H9 (cell line): ENCODE measurements around the gene HDGFL3. TPM values are rescaled to one million over a fixed set of nuclear protein-coding genes. Genes with fewer than 3 reads are reported as not detected.

Experiments used
- DNase-seq: peaks from one replicate; pipeline ENCODE4 v3.0.0-alpha.2; 2017
- H2AFZ ChIP-seq: one replicate; pipeline ENCODE4 v1.6.1; 2013; ENCODE audit warnings: mild to moderate bottlenecking, low read length, control low read depth, moderate library complexity
- H2AK5ac ChIP-seq: 2 replicates; pipeline ENCODE4 v1.6.1; 2013; ENCODE audit warnings: low read length, control low read depth, mixed read lengths; ENCODE audit not compliant: insufficient read length
- H2BK120ac ChIP-seq: one replicate; pipeline ENCODE4 v1.6.1; 2013; ENCODE audit warnings: low read depth, mild to moderate bottlenecking, low read length, control low read depth, inconsistent platforms; ENCODE audit not compliant: poor library complexity, severe bottlenecking
- H2BK12ac ChIP-seq: 2 replicates; pipeline ENCODE4 v1.6.1; 2013; ENCODE audit warnings: low read length, control low read depth, mixed read lengths, low read depth; ENCODE audit not compliant: insufficient read length
- H2BK15ac ChIP-seq: 2 replicates; pipeline ENCODE4 v1.6.1; 2013; ENCODE audit warnings: low read depth, low read length, control low read depth
- H2BK20ac ChIP-seq: one replicate; pipeline ENCODE4 v1.6.1; 2013; ENCODE audit warnings: low read depth, mild to moderate bottlenecking, low read length, control low read depth, inconsistent platforms; ENCODE audit not compliant: poor library complexity, severe bottlenecking
- H2BK5ac ChIP-seq: 2 replicates; pipeline ENCODE4 v1.6.1; 2013; ENCODE audit warnings: low read length, control low read depth, mixed read lengths; ENCODE audit not compliant: insufficient read length
- H3K14ac ChIP-seq: 2 replicates; pipeline ENCODE4 v1.6.1; 2013; ENCODE audit warnings: low read length, control low read depth; ENCODE audit not compliant: insufficient read depth
- H3K18ac ChIP-seq: 2 replicates; pipeline ENCODE4 v1.6.1; 2013; ENCODE audit warnings: low read depth, mild to moderate bottlenecking, mixed read lengths, low read length, control low read depth; ENCODE audit not compliant: insufficient read length
- H3K23ac ChIP-seq: 2 replicates; pipeline ENCODE4 v1.6.1; 2013; ENCODE audit warnings: low read length, control low read depth, mixed read lengths, low read depth; ENCODE audit not compliant: insufficient read length
- H3K23me2 ChIP-seq: 2 replicates; pipeline ENCODE4 v1.6.1; 2013; ENCODE audit warnings: low read depth, mild to moderate bottlenecking, mixed read lengths, low read length, control low read depth; ENCODE audit not compliant: insufficient read length, poor library complexity, severe bottlenecking
- H3K27ac ChIP-seq: 2 replicates; pipeline ENCODE4 v1.5.1; 2013; ENCODE audit warnings: low read length, control low read depth, mixed read lengths, low read depth; ENCODE audit not compliant: insufficient read length
- H3K27me3 ChIP-seq: 2 replicates; pipeline ENCODE4 v1.6.1; 2013; ENCODE audit warnings: low read length, control low read depth, inconsistent platforms; ENCODE audit not compliant: insufficient read depth
- H3K4ac ChIP-seq: 2 replicates; pipeline ENCODE4 v1.6.1; 2013; ENCODE audit warnings: low read depth, mild to moderate bottlenecking, control low read depth, inconsistent platforms, low read length, moderate library complexity
- H3K4me1 ChIP-seq: 2 replicates; pipeline ENCODE4 v1.6.1; 2013; ENCODE audit warnings: low read length, control low read depth, inconsistent platforms; ENCODE audit not compliant: insufficient read depth
- H3K4me2 ChIP-seq: 2 replicates; pipeline ENCODE4 v1.6.1; 2013; ENCODE audit warnings: low read length, control low read depth, mixed read lengths; ENCODE audit not compliant: insufficient read length, insufficient read depth
- H3K56ac ChIP-seq: 2 replicates; pipeline ENCODE4 v1.6.1; 2013; ENCODE audit warnings: low read depth, mild to moderate bottlenecking, mixed read lengths, low read length, control low read depth; ENCODE audit not compliant: insufficient read length
- H3K79me1 ChIP-seq: 2 replicates; pipeline ENCODE4 v1.6.1; 2013; ENCODE audit warnings: low read depth, mild to moderate bottlenecking, moderate library complexity, low read length, control low read depth, inconsistent platforms; ENCODE audit not compliant: insufficient read depth, poor library complexity, severe bottlenecking
- H3K79me2 ChIP-seq: 2 replicates; pipeline ENCODE4 v1.6.1; 2013; ENCODE audit warnings: low read length, control low read depth, inconsistent platforms; ENCODE audit not compliant: insufficient read depth
- H3K9ac ChIP-seq: 2 replicates; pipeline ENCODE4 v1.6.1; 2013; ENCODE audit warnings: low read length, control low read depth, mixed read lengths; ENCODE audit not compliant: insufficient read length; ENCODE audit errors: extremely low read depth
- H3K9me3 ChIP-seq: one replicate; pipeline ENCODE4 v1.6.1; 2013; ENCODE audit warnings: low read depth, low read length, inconsistent platforms; ENCODE audit not compliant: control insufficient read depth
- H3T11ph ChIP-seq: one replicate; pipeline ENCODE4 v1.6.1; 2013; ENCODE audit warnings: mild to moderate bottlenecking, low read length, control low read depth, inconsistent platforms
- H4K20me1 ChIP-seq: one replicate; pipeline ENCODE4 v1.6.1; 2013; ENCODE audit not compliant: control insufficient read depth, insufficient read length, insufficient read depth
- H4K5ac ChIP-seq: 2 replicates; pipeline ENCODE4 v1.6.1; 2013; ENCODE audit warnings: low read depth, mild to moderate bottlenecking, mixed read lengths, low read length, control low read depth; ENCODE audit not compliant: insufficient read length
- H4K8ac ChIP-seq: replicated peaks from 2 replicates; pipeline ENCODE4 v1.6.1; 2013; ENCODE audit warnings: low read length, control low read depth, mixed read lengths, low read depth; ENCODE audit not compliant: insufficient read length
- H4K91ac ChIP-seq: 2 replicates; pipeline ENCODE4 v1.6.1; 2013; ENCODE audit warnings: low read depth, mild to moderate bottlenecking, moderate library complexity, mixed read lengths, low read length, control low read depth; ENCODE audit not compliant: insufficient read length
- H3K27ac Mint-ChIP-seq, 3 experiments: 2 replicates in 2 of 3; 3 replicates in 1 of 3; pipeline ENCODE4 v1.8.0; 2020 to 2021; ENCODE audit warnings: mixed read lengths in 3 of 3, mild to moderate bottlenecking in 1 of 3, moderate library complexity in 1 of 3
- H3K27me3 Mint-ChIP-seq: 2 replicates; pipeline ENCODE4 v1.8.0; 2021; ENCODE audit warnings: low read depth, mild to moderate bottlenecking, moderate library complexity, mixed read lengths
- H3K36me3 Mint-ChIP-seq, 3 experiments: 2 replicates in 2 of 3; 3 replicates in 1 of 3; pipeline ENCODE4 v1.8.0; 2020 to 2021; ENCODE audit warnings: low read depth in 3 of 3, mixed read lengths in 3 of 3; ENCODE audit not compliant: insufficient read depth in 1 of 3
- H3K4me1 Mint-ChIP-seq, 2 experiments: 2 replicates each; pipeline ENCODE4 v1.8.0; 2020; ENCODE audit warnings: mixed read lengths in 2 of 2
- H3K4me3 Mint-ChIP-seq, 2 experiments: 2 replicates in 1 of 2; 3 replicates in 1 of 2; pipeline ENCODE4 v1.8.0; 2020 to 2021; ENCODE audit warnings: mild to moderate bottlenecking in 2 of 2, mixed read lengths in 2 of 2, moderate library complexity in 1 of 2
- H3K9me3 Mint-ChIP-seq, 2 experiments: 2 replicates in 1 of 2; 3 replicates in 1 of 2; pipeline ENCODE4 v1.8.0; 2020; ENCODE audit warnings: mild to moderate bottlenecking in 2 of 2, mixed read lengths in 2 of 2, moderate library complexity in 1 of 2
- CTCF ChIP-seq: fragments of 200-600 bp; sonication (generic); conservative IDR thresholded peaks from 3 replicates; pipeline ENCODE4 v1.8.0; 2021; ENCODE audit warnings: antibody characterized with exemption, mild to moderate bottlenecking
- WGBS: extraction: QIAGEN DNeasy Blood & Tissue Kit; methylation state at CpG from one replicate; pipeline ENCODE4 v1.1.7; 2013; ENCODE audit warnings: missing lambda C conversion rate, low lambda C conversion rate, mixed read lengths; ENCODE audit not compliant: insufficient read length; ENCODE audit errors: extremely low coverage; 5-methylcytosine and 5-hydroxymethylcytosine counted together
- total RNA-seq: library from RNA; stranded (reverse); gene quantifications from 2 replicates; pipeline ENCODE4 v1.2.1, GENCODE V29; 2021

Gene HDGFL3
- total RNA-seq, 1 experiment from 2014 or later: 120 TPM

GRCh38 chr15:83190450-83190849, 17.2 kb downstream of the HDGFL3 start:
- Mint-ChIP-seq H3K4me1 (peaks cover 24 to 26% of the 10 kb centered on the region in 2 experiments), H3K27me3 (no peaks in the 10 kb centered on the region), H3K9me3 (peaks cover 2% of the 10 kb centered on the region in 2 experiments; a peak in 2 of 5 replicates), H3K36me3 (peaks cover 11 to 28% (median 19%) of the 10 kb centered on the region in 3 experiments), H3K4me3 (no peak overlapping the region), H3K27ac (no peak overlapping the region)
- H3K56ac ChIP-seq: no peak overlapping the region
- DNase-seq: no peak
- H2AFZ ChIP-seq: no peak overlapping the region
- no peak overlapping the region for H3T11ph ChIP-seq
- no peak overlapping the region for H3K23ac ChIP-seq
- H2AK5ac ChIP-seq: no peak overlapping the region
- no peak overlapping the region for H2BK20ac ChIP-seq
- peaks cover 10% of the 10 kb centered on the region; the same call in 1 of the 2 replicates for H3K79me2 ChIP-seq
- no peak overlapping the region for H3K9ac ChIP-seq
- H3K4me1 ChIP-seq: no peaks in the 10 kb centered on the region
- H2BK15ac ChIP-seq: no peak overlapping the region
- no peak for TF ChIP-seq CTCF
- H3K9me3 ChIP-seq: no peaks in the 10 kb centered on the region
- no peak overlapping the region for H3K14ac ChIP-seq
- WGBS: no CpG with 5 or more reads among the region's 1 CpG
- H2BK5ac ChIP-seq: no peak overlapping the region
- no peak overlapping the region for H2BK120ac ChIP-seq
- no peak overlapping the region for H4K8ac ChIP-seq
- no peak overlapping the region for H3K18ac ChIP-seq
- H3K27me3 ChIP-seq: no peaks in the 10 kb centered on the region
- H3K4ac ChIP-seq: no peak overlapping the region
- H3K23me2 ChIP-seq: no peaks in the 10 kb centered on the region
- H3K27ac ChIP-seq: no peak overlapping the region
- peaks cover 9% of the 10 kb centered on the region for H3K79me1 ChIP-seq
- H3K4me2 ChIP-seq: no peak overlapping the region
- H4K5ac ChIP-seq: no peak overlapping the region
- H4K91ac ChIP-seq: no peak overlapping the region
- H2BK12ac ChIP-seq: no peak overlapping the region
- no peaks in the 10 kb centered on the region for H4K20me1 ChIP-seq
